ENCODE measurements around the gene AGK. TPM values are rescaled to one million over a fixed set of nuclear protein-coding genes. Genes with fewer than 3 reads are reported as not detected.
"Not testable (repeated sequence)": the region's sequence is repeated elsewhere in the genome, so short reads cannot be mapped to it uniquely, and the experiment has no call there.

Gene AGK
- total and polyA plus RNA-seq, 2 experiments from 2014 or later: 25.6 to 30.8 TPM

GRCh38 chr7:141640239-141640840 lies 89.1 kb downstream of the AGK start:
- TF ChIP-seq CTCF (IDR thresholded peaks at IDR 0.05; ENCODE audit: low read depth, low read length): no peak
- peaks cover 15% of the 10 kb centered on the region for H3K36me3 ChIP-seq

DNA sequence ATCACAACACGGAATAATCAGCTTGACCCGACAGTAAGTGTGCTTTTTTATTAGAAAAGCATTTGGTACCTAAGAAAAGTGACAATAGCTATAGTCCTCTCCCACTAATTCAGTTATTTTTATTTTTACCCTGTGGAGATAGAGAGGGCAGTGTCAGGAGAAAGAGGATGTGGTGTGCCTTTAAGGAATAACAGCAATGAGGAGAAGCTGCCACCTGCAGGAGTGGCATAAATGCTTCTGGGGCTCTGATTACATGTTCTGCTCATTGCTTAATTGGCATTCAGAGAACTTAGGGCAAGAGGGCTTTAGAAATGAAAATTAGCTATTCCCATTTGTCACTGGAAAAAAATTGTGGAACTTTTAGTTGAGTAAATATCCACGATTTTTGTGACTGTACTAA lies 90.7 kb downstream of the AGK start:
- Histone ChIP-seq H3K27me3 (no peaks in the 10 kb centered on the region), H3K4me1 (ENCODE audit: low read depth) (peaks cover 3% of the 10 kb centered on the region)
- TF ChIP-seq CTCF (IDR thresholded peaks at IDR 0.05; ENCODE audit: low read depth, low read length): no peak

More at GRCh38 chr7:141640239-141640840, 89.1 kb downstream of the AGK start:
- no peak for DNase-seq (ENCODE audit: low read depth in 1 of 2, low spot score in 1 of 2)
- Histone ChIP-seq H3K27me3 (no peaks in the 10 kb centered on the region), H3K27ac (no peak overlapping the region), H3K4me1 (ENCODE audit: low read depth) (peaks cover 3% of the 10 kb centered on the region), H3K4me3 (no peak overlapping the region), H3K9me3 (ENCODE audit: low read depth) (no peaks in the 10 kb centered on the region)

DNA sequence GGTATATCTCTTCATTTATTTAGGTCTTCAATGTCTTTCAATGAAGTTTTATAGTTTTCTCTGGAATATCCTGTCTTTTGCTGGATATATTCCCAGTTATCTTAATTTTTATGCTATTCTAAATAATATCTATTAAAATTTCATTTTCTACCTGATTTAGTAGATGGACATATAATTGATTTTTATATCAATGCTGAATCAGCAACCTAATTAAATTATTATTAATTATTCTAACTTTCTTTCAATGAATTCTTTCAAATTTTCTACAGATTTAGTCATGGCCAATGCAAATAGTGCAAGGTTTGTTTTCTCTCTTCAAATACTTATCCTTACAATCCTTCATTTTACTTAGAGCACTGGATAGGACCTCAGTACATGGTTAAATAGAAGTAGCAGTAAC lies 94.0 kb downstream of the AGK start:
- H3K36me3 ChIP-seq: peaks cover 15% of the 10 kb centered on the region

More for the DNA sequence above, 90.7 kb downstream of the AGK start:
- Histone ChIP-seq H3K36me3 (peaks cover 15% of the 10 kb centered on the region), H3K4me3 (no peak overlapping the region), H3K27ac (no peak overlapping the region), H3K9me3 (ENCODE audit: low read depth) (no peaks in the 10 kb centered on the region)
- no peak for DNase-seq (ENCODE audit: low read depth in 1 of 2, low spot score in 1 of 2)

DNA sequence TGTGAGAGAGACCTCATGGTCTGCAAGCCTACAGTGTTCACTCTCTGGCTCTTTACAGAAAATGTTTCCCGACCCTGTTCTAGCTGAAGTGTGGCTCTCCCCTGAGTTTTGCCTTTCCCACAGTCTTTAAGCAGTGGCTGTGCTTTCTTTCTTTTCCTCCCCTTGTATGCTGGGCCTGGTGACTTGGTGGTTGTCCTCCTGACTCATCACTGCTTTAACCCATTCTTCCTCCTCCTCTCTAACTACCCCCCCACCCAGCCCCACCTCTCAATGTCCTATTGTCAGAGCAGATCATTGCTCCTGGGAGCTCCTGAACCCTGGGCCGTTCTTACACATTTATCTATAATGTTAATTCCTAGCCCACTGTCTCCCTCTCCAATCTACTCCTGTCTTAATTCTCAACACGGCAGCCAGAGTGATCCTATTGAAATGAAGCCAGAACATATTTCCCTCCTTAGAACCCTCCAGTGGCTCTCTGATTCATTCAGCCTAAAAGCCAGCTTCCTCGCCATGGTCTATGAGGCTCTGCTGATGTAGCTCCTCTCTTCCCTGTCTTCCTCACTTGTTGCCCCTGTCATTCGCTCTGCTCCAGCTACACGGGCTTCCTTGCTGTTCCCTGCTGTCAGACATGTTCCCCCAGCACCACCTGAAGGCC lies 95.7 kb downstream of the AGK start:
- no peak for TF ChIP-seq CTCF (IDR thresholded peaks at IDR 0.05; ENCODE audit: low read depth, low read length)
- Histone ChIP-seq H3K27ac (no peak overlapping the region), H3K9me3 (ENCODE audit: low read depth) (no peaks in the 10 kb centered on the region), H3K36me3 (peaks cover 12% of the 10 kb centered on the region), H3K4me1 (ENCODE audit: low read depth) (peaks cover 3% of the 10 kb centered on the region), H3K4me3 (no peak overlapping the region), H3K27me3 (no peaks in the 10 kb centered on the region)
- no peak for DNase-seq (ENCODE audit: low read depth in 1 of 2, low spot score in 1 of 2)

More for the DNA sequence above, 94.0 kb downstream of the AGK start:
- no peak for DNase-seq (ENCODE audit: low read depth in 1 of 2, low spot score in 1 of 2)
- H3K4me1 ChIP-seq (ENCODE audit: low read depth): peaks cover 3% of the 10 kb centered on the region
- no peaks in the 10 kb centered on the region for H3K27me3 ChIP-seq
- no peaks in the 10 kb centered on the region for H3K9me3 ChIP-seq (ENCODE audit: low read depth)
- no peak for TF ChIP-seq CTCF (IDR thresholded peaks at IDR 0.05; ENCODE audit: low read depth, low read length)
- H3K27ac ChIP-seq: no peak overlapping the region
- no peak overlapping the region for H3K4me3 ChIP-seq

DNA sequence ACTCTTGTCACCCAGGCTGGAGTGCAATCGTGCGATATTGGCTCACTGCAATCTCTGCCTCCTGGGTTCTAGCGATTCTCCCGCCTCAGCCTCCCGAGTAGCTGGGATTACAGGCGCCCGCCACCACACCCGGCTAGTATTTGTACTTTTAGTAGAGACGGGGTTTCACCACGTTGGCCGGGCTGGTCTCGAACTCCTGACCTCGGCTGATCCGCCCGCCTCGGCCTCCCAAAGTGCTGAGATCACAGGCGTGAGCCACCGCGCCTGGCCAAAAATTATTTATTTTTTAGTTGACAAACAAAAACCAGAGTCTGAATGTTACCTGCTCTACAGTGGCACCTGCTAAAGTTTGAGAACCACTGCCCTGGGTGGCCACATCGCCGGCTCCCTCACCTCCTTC lies 96.5 kb downstream of the AGK start:
- DNase-seq (ENCODE audit: low read depth in 1 of 2, low spot score in 1 of 2); H3K36me3 ChIP-seq; H3K9me3 ChIP-seq (ENCODE audit: low read depth); H3K27ac ChIP-seq; H3K4me1 ChIP-seq (ENCODE audit: low read depth); H3K27me3 ChIP-seq; H3K4me3 ChIP-seq: not testable (repeated sequence)

Data from cardiac muscle cell (in vitro differentiated cells and primary cell).